ENCODE data around the gene PI4K2A. TPM values are rescaled to one million over a fixed set of nuclear protein-coding genes. Genes with fewer than 3 reads are reported as not detected.
"Not testable (repeated sequence)": the region's sequence is repeated elsewhere in the genome, so short reads cannot be mapped to it uniquely, and the experiment has no call there.

The PI4K2A gene
- total RNA-seq, 4 donors from 2014 or later, result 11.6 to 23.5 (median 19.4) TPM

GRCh38 chr10:97682042-97682441 is 41.6 kb downstream of the PI4K2A start:
- H3K9me3 ChIP-seq, result no peaks in the 10 kb centered on the region
- DNase-seq, result peak in 2 of 3 donors; percentile 57 to 65

DNA sequence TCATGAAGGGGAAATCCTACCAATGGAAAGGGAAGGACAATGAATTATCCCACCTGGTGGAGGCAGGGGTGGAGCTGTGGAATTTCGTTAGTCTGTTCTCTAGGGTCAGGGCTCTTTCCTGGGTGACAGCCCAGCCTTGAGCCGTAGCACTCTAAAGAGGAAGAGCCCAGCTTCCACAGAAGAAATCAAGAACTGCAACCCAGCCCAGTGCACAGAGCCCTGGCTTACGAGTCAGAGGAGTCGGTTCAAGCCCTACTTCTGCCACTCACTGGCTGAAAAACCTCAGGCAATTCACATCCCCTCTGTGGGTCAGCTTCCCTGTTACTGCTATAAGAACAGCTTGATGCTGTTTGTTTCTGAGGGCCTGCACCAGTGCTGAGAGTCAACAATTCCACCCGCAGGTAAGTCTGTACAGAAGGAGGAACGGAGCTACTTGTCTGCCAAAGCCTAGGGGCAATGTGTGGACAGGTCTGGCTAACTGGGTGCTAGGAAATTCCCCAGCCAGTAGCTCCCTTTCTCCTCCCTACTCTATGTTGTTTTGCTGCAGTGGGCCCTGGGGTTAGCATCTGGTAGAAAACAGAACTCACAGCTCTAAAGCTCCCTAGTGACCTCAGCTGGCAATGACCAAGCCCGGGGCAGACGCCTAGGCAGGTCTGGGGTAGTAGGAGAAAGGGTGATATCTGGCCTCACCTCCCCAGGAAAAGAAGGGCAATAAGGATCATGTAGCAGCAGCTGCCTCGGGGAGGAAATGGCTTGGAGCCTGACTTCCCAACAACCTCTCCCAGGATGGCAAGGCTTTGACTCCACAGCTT is 43.3 kb downstream of the PI4K2A start:
- Histone ChIP-seq H3K27me3 (no peaks in the 10 kb centered on the region), H3K4me3 (peak overlapping the region in 2 of 4 donors; percentile 79 to 92), H3K27ac (peak overlapping the region in 3 of 4 donors; percentile 83 to 97 (median 92)), H3K9me3 (no peaks in the 10 kb centered on the region), H3K36me3 (peaks cover 0 to 11% (median 0%) of the 10 kb centered on the region in 3 donors), H3K4me1 (peaks cover 0 to 55% (median 5%) of the 10 kb centered on the region in 4 donors)
- peak in 2 of 3 donors; percentile 60 to 64 for DNase-seq
- no peak for TF ChIP-seq POLR2A (IDR thresholded peaks at IDR 0.05)
- TF ChIP-seq, protein P1, sequence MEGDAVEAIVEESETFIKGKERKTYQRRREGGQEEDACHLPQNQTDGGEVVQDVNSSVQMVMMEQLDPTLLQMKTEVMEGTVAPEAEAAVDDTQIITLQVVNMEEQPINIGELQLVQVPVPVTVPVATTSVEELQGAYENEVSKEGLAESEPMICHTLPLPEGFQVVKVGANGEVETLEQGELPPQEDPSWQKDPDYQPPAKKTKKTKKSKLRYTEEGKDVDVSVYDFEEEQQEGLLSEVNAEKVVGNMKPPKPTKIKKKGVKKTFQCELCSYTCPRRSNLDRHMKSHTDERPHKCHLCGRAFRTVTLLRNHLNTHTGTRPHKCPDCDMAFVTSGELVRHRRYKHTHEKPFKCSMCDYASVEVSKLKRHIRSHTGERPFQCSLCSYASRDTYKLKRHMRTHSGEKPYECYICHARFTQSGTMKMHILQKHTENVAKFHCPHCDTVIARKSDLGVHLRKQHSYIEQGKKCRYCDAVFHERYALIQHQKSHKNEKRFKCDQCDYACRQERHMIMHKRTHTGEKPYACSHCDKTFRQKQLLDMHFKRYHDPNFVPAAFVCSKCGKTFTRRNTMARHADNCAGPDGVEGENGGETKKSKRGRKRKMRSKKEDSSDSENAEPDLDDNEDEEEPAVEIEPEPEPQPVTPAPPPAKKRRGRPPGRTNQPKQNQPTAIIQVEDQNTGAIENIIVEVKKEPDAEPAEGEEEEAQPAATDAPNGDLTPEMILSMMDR (IDR thresholded peaks at IDR 0.05), result peak in 2 of 6 experiments; percentile 5 to 14

More at GRCh38 chr10:97682042-97682441, 41.6 kb downstream of the PI4K2A start:
- Histone ChIP-seq H3K27ac (peak overlapping the region in 1 of 4 donors; percentile 44), H3K27me3 (no peaks in the 10 kb centered on the region), H3K4me3 (no peak overlapping the region), H3K4me1 (peaks cover 0 to 42% (median 0%) of the 10 kb centered on the region in 4 donors), H3K36me3 (peaks cover 0 to 27% (median 0%) of the 10 kb centered on the region in 3 donors)
- TF ChIP-seq, protein P1 (IDR thresholded peaks at IDR 0.05), result no peak
- TF ChIP-seq POLR2A (IDR thresholded peaks at IDR 0.05), result no peak

GRCh38 chr10:97684368-97684713 is 43.9 kb downstream of the PI4K2A start:
- H3K27me3 ChIP-seq, H3K36me3 ChIP-seq, DNase-seq, H3K9me3 ChIP-seq: not testable (repeated sequence)
- peak overlapping the region in 2 of 4 donors; percentile 79 to 92 for H3K4me3 ChIP-seq
- H3K4me1 ChIP-seq, result peaks cover 0 to 57% (median 5%) of the 10 kb centered on the region in 4 donors
- peak overlapping the region in 3 of 4 donors; percentile 83 to 97 (median 92) for H3K27ac ChIP-seq

DNA sequence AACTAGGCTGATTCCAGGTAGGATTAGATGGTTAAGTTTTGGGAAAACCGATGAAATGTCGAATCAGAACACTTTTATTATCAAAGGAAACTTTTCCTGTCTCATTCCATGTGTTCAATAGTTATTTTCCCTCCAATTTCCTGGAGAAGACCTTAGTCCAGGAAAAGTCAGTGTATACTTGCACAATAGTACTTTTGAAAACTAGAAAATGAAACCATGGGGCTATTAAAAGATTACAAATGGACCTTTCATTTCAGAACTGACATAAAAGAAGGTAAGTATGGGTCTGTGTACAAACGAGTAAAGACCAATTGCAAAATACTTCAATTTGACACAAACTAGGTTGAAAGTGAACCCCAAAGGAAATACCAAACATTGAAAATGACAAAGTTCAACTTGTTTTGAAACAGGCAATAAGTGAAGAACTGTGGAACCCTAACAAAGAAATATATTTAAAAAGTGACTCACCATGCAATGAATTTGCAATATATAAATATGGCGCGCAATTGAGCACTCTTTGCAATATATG is 44.5 kb downstream of the PI4K2A start:
- TF ChIP-seq, protein P1 (IDR thresholded peaks at IDR 0.05), result no peak
- TF ChIP-seq POLR2A (IDR thresholded peaks at IDR 0.05), result no peak
- H3K9me3 ChIP-seq, result no peaks in the 10 kb centered on the region
- no peak for DNase-seq
- H3K36me3 ChIP-seq, result peaks cover 0 to 1% (median 0%) of the 10 kb centered on the region in 3 donors
- H3K4me1 ChIP-seq, result peaks cover 0 to 57% (median 5%) of the 10 kb centered on the region in 4 donors
- H3K27me3 ChIP-seq, result no peaks in the 10 kb centered on the region
- peak overlapping the region in 3 of 4 donors; percentile 83 to 97 (median 92) for H3K27ac ChIP-seq
- H3K4me3 ChIP-seq, result peak overlapping the region in 3 of 4 donors; percentile 55 to 92 (median 79)

DNA sequence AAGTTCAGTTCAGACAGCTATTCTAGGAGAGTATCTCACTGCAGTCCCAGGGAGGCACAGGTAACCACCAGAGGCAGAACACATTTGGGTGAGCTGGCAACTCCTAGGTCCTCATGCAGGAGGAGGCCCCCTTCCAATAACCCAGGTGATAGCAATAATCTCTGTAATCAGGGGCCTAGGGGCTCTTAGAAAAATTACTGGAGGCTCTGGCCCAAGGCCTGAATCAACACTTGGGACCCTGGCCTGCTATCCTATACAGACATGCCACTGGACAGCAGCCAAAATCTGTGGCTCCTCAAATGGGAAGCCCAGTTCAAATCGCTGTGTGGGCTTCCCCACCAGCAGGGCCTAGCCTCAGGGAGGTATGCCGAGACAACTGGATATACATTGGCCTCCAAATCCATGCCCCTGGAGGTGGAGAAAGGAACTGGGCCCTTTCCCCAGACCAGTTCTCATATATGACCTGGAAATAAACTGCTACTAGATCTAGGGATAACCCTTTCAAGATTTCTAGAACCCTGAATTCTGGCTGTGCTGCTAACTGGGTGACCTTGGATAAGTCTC is 45.0 kb downstream of the PI4K2A start:
- peak in 1 of 3 donors; percentile 54 for DNase-seq

More for the DNA sequence above, 45.0 kb downstream of the PI4K2A start:
- Histone ChIP-seq H3K9me3 (no peaks in the 10 kb centered on the region), H3K27me3 (no peaks in the 10 kb centered on the region), H3K36me3 (no peaks in the 10 kb centered on the region), H3K4me3 (peak overlapping the region in 3 of 4 donors; percentile 55 to 92 (median 79)), H3K27ac (peak overlapping the region in 3 of 4 donors; percentile 83 to 97 (median 92)), H3K4me1 (peaks cover 0 to 57% (median 5%) of the 10 kb centered on the region in 4 donors)
- TF ChIP-seq POLR2A (IDR thresholded peaks at IDR 0.05), result peak; percentile 20 to 31
- TF ChIP-seq, protein P1 (IDR thresholded peaks at IDR 0.05), result peak in 3 of 6 experiments; percentile 44 to 55 (median 48)
